NCI-H460 (cell line): ENCODE results near the gene ATP2B2. TPM values are rescaled to one million over a fixed set of nuclear protein-coding genes. Genes with fewer than 3 reads are reported as not detected.
A peak's percentile ranks its signal among the peaks of the same experiment; 100 is the strongest.

Experiments
- DNase-seq: peaks from one replicate; pipeline ENCODE4 v3.0.0-alpha.2; 2016; ENCODE audit warnings: low read depth; ENCODE audit errors: extremely low read depth
- total RNA-seq: library from RNA; depleted of rRNA; stranded (reverse); fragments of >200 nt; shearing (Covaris generic); gene quantifications from 2 replicates; pipeline ENCODE4 v1.2.3, GENCODE V29; 2014

The ATP2B2 gene
- total RNA-seq, 1 experiment from 2014 or later: not detected

DNA sequence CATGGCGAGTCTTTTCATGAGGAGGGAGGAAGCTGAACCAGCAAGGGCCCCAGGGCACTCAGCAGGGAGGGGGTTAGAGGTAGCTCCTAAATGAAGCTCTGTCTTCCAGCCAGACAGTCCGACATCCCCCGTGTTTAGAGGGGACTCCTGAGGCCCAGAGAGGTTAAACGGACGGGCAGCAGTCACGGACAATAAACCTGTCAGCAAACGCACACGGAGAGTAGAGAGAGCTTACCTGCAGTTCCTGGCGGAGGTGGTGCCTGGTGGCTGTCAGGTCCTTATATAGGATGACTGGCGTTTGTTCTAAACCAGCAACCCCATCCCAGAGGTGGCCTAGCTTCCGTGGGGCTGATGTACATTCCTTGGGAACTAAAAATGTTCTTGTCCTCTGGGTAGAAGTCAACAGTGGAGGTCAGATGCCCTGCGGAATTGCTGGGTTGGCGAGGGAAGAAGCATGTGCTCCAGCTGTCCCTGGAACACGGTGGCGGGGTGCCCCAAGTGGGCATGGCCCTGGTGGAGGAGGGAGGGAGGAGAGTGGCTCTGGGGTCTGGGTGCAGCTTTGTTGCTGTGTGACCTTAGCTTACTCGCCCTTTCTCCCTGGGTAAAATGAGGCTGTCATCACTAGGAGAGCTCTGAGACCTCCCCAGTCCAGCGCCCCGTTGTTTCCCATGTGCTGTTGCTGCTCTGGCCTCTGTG lies 214.8 kb downstream of the ATP2B2 start:
- DNase-seq: no peak

DNA sequence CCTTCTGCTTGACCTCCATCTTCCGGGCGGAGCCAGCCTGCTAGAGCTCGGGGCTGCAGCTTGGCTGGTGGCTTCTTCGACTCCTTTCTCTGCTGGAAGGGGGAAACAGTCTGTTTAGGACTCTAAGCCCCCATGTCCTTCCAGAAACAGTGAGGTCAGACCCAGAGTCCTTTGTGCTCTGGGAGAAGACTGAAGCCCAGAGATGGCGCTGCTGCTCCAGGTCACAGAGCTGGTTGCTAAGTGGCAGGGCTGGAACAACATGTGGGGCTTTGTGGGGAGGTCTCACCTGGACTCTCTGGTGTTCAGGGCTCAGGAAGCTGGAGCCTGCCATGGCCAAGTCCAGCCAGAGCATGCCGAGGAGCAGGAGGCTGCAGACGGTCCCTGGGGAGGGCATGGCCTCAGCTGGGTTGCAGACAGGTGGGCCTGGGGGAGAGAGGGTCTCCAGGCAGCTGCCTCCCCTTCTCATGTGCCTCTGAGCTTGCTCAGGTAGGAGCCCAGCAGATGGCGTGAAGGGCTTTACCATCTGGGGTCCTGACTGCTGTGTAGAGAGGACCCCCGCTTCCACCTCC lies 215.5 kb downstream of the ATP2B2 start:
- no peak for DNase-seq

DNA sequence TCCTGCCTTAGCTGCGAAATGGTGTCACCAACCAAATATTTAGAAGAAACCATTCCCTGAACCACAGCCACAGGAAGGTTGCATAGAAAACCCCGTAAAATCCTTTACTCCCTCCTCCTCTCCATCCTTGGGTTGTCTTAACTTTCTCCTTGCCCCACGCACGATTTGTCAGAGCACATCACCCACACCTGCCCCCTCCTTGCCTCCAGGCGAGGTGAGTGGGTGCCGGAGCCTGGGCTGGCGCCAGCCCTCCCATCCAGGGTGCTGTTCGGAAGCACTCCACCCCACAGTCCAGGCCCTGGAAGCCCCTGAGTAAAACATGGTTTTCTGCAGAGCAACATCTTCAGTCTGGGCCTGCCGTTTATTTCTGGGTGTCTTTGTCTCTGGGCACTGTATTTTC lies 216.3 kb downstream of the ATP2B2 start:
- DNase-seq: no peak

DNA sequence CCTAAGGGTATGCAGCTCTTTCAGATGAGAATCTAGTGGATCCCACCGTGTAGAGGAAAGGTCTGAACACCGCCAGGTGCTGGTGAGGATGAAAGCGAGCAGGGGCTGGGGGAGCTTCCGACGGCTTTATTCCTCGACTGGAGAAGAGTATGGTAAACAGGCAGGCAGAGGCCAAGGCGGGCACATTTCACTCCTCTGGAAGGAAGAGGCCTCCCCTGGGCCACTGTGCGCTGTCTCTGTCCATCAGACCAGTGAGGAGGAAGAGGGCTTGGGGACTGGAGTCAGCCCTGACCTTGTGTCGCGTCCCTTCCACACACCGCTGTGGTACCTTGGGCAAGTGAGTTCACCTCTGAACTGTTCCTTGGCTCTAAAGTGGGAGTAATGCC lies 216.8 kb downstream of the ATP2B2 start:
- no peak for DNase-seq

DNA sequence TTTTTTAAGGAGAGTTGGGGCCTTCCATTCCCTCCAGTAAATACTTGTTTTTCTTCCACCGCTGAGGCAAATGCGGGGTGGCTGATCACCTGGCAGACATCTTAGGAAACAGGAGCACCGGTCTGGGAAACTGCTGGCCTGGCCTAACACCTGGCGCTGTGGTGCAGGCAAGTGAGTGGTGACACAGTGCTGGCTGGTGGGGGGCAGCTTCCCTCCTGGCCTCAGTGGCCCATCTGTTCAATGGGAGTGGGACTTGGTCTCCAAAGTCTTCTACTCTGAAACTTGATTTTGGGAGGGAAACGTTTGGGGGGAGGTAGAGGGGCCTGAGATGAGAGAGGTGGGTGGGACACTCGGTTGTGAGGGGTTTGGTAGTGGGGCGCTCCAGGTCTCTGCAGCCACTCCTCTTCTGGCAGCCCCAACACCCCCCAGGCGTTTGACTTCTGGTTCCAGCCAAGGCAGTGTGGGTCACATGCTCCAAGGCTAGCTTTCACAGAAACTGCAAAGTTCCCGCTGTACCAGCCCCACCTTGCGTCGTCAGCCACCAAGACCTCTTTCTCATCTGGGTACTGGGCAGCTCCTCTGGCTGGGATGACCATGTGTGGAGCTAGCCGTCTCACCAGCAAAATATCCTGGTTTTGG lies 217.3 kb downstream of the ATP2B2 start:
- no peak for DNase-seq

DNA sequence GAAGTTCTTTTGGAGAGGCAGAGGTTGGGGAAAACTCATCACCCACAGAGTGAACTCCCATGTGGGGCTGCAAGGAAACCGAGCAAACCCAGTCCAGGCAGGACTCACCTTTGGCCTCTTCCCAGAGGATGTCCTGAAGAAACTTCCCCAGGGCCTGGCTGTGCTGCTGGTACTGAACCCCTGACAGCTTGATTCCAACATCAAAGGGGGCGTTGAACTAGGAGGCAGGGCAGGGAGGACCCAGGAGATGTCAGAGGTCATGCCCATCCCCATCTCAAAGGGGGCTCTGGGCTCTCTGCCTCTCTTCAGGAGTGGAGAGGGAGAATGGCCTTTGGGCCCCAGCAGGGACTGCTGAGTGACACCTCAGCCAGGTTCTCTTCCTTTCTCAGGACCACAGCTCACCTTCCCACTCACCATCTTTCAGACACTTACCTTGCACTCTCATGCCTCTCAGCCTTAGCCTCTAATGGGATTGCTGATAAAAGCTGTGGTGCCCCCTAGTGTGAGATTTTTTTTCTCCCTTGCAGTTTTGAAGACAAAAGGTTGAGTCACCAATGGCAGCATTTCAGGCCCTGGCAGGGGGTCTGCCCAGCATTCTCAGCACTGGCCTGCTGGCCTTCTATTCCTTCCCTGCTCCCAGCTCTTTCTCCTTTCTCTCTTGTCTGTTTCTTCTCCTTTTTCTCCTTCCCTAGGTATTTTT lies 218.6 kb downstream of the ATP2B2 start:
- peak; percentile 55 for DNase-seq

DNA sequence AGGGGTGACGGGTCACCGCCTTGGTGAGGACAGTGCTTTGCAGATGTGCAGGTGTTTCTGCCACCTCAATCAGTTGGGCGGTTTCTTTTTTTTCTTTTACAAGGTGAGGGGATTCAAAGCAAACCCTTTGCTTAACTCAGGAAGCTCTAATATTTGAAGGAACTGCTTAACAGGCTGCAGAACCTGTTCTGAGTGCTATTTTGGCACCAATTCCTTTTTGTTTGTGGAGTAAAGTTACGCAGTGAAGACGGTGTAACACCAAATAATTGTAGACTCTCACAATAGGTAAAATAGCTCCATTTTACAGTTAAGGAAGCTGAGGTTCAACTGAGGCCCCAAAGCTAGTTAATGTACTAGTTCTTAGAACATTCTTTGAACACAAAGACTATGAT lies 219.3 kb downstream of the ATP2B2 start:
- DNase-seq: no peak

DNA sequence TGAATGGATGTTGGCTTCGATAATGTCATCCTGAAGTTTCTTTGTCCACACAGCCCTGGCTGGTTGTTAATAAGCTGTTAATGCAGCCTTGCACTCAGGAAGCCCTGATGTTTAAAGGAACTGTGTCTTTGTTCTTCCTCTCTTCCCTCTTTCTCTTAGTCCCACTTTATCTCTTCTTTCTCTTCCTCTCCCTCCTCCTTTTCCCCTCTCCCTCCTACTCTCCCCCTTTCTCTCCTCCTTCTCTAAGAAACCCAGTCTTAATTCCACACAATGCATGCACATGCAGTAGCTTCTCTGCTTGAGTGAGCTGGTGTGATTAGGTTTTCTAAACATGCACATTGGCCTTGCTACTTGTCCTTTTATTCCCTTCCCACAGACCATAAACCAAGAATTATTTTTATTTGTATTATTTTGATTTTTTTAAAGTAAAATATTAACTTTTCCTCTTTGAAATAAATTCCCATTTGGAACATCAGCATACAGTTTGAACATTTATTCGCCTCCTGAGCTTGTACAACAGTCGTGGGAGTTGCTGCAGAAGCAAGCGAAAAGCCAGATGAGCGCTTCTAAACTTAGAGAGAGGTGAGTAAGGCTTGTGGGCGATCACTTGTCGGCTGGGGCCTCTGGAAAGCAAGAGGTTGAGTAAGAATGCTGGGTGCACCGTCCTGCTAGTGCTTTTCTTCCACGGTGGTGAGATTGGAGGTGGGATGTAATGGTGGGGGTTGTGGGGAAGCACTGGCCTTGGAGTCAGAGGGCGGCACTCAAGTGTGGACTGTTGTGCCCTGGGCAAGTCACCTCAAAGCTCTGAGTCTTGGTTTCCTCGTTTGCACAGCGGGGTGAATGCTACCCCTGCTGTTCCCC lies 219.9 kb downstream of the ATP2B2 start:
- DNase-seq: no peak

DNA sequence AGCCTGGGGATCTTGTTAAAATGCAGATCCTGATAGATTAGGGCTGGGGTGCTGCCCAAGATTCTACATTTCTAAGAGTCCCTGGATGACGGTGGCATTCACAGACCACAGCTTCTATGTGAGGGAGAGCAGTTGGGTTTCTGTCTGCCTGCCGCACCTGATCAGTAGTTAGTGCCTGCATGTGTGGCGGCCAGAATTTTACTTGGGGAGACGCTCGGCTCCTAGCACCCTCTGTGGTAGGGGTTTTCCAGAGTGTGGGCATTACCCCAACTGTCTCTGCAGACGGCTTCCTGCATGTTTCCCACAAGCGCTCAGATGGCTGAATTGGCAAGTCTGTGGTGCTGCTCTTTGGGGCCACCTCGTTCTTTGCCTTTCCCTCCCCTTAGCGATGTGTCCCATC lies 220.9 kb downstream of the ATP2B2 start:
- no peak for DNase-seq

DNA sequence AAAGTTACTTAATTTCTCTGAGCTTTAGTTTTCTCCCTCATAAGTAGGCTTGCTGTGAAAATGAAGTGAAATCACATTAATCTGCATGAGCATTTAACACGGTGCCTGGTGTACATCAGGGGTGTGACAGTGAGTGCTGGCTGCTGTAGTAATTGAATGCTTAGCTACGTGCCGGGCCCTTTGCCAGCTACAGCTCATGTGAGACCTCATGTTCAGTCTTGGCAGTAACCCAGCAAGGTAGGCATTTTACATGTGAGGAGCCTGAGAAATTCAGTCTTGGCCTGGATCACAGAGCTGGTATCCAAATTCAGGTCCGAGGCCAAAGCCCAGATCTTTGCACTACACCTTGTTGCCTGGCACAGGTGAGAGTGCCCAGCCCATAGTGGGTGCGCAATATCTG lies 221.7 kb downstream of the ATP2B2 start:
- DNase-seq: no peak

DNA sequence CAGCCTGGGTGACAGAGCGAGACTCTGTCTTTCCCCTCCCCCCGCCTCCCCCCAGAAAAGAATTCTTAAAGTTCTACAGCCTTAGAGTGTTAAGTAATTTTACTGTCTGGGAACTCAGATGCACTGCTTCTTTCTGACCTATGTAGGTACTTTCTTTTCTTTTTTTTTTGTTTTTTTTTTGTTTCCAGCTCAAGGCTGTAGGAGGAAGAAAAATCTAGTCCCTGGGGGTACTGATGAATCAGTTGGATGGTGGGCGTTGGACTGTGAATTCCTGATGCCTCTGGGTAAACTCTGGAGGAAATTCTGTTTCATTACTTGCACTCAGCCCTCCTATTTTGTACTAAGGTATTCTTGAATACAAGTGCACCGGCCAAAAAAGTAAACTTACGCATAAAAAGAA lies 223.4 kb downstream of the ATP2B2 start:
- no peak for DNase-seq

DNA sequence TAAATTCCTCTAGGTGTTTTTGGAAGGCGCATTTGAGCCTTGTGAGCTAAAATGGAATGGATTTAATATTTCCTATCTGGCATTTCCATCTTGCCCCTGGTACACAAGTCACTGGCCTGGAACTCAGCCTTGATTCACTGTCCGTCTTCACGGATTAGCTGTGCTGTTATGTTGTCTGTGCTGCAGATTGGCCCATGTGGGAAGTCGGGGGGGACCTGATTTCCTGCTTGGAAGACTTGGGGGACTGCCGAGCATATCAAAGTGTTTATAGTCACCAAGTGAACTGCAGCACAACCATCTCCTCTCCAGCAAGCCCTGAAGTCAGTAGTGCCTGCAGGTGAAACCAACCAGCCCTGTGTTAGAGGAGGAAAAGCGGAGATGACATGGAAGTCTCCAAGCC lies 224.8 kb downstream of the ATP2B2 start:
- DNase-seq: no peak

DNA sequence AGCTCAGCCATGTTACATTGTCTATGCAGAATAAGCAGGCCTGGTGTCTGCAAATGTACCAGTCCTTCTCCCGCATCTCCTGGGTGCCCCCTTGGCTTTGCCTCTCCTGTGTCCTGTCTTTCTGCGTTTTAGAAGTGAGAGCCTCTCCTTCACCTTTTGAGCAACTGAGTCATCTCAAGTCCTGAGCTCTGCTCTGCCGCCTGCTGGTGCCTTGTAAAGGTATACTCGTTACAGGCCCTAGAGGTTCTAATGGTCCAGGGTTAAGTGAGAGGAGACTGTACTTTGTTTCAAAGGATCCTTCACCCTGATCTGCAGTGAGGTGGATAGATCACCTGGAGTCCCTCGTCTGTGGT lies 225.2 kb downstream of the ATP2B2 start:
- no peak for DNase-seq

DNA sequence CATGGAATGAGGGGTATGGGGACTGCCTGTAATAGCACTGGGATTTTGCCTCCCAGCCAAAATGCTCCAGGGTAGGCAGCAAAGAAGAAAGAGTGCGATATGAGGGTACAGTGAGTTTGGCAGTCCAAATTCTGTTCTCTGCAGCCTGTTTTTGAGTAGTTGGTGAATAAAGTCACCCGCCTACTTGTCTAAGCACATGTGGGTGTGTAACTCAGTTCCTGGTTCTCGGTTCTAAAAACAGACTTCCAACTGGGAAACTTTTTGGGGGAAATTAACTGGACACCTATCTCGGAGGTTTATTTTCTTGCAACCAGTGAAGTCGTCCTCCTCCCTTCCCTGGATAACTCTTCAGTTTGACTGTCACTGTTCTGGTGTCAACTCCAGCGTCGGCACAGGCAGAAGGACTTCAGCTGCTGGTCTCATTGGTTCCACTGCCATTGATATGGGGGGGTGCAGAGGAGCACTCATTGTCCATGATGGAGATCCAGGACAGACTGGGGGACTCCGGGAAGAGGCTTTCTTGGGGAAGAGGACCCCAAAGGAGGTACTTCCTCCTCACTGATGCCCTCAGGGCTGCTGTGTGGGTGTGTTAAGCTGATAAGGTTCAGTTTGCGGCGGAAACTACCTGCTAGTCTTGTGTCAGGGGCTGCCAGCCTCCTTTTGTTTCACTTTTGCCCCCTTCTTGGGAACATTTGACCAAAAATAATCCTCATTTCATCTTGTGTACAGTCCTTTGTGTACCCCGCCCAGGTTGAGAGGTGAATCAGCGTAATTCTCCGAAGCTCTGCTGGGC lies 225.8 kb downstream of the ATP2B2 start:
- no peak for DNase-seq

DNA sequence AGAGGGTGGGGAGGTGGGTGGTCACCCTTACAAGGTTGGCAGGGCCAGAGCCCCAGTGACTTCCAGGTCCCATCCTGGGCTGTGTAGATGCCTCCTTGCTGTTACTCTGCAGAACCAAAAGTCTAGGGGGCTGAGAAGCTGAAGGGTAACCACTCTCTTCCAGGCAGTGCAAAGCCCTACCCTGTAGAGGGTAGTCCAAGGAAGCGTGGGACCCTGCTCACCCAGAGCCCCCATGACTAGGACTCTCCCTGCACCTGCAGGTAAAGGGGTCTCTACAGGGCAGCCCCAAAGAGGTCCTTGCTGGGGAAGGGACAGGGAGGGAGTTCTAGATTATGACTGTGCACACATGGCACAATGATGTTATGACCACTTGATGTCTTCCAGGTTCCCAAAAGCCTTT lies 226.9 kb downstream of the ATP2B2 start:
- DNase-seq: no peak

DNA sequence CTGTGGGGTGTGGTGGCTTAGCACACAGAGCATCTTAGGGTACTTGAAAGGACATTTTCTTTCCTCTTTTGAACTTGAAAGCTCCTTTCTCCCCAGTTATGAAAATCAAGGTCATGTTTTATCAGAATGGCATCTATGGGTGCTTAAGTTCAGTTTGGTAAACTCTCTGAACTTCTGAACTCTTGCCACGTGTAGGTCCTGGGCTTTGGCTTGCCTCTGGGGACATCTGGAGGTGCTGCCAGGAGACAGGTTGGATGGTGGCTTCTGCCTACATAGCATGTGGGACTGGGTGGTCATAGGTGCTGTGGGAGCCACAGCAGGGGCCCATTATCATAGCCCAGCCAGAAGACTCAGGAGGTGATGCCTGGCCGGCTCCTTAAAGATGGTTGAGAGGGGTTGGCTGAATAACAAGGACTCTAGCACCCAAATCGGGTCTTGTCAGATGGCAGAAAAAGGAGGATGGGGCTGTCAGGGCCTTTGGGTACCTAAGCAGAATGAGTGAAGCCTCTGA lies 228.2 kb downstream of the ATP2B2 start:
- no peak for DNase-seq

DNA sequence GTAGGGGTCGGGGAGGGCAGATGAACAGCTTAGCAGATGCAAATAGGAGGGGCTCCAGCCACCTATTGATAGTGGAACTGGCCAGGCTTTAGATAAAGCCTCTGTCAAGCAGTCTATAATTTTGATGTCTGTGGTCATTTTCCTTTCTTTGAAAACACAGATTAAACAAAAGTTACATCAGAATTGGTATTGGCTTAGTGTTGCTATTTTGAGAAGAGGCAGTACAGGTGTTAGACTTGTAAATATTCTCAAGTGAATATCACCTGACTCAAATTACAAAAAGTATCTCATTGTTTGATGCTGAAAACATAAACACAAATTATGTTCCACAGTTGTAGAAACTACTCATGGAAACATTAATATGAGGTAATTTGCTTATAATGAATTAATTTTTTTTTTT lies 230.8 kb downstream of the ATP2B2 start:
- no peak for DNase-seq
